Measurements from ENCODE around the gene NOL7. TPM values are rescaled to one million over a fixed set of nuclear protein-coding genes. Genes with fewer than 3 reads are reported as not detected.

The NOL7 gene
- total and polyA plus RNA-seq, 2 experiments from 2014 or later: 97.2 to 251 TPM

DNA sequence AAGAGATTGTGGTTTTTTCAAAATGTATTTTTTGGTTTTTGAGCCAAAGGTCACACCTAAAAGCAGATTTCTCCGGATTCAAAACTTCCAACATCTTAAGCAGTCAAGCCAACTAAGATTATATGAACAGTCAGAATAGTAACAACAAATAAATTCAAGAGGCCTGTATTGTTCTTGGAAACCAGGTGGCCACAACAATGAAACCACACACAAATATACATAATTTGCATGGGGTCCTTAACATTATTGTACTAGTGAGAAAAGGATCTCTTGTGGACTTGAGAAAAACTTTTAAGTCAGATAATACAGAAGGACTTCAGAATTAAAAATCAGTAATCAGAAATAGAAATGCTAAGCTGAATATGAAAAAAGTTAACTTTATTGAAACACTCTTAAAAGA, 40.6 kb downstream of the NOL7 start:
- no peaks in the 10 kb centered on the region for H3F3A ChIP-seq (replicated peaks; ENCODE audit: low read depth)
- no peaks in the 10 kb centered on the region for H4K20me1 ChIP-seq (replicated peaks; ENCODE audit: insufficient read depth)
- Mint-ChIP-seq H3K4me1 (peaks cover 12% of the 10 kb centered on the region; the same call in 2 of the 3 replicates), H3K27me3 (ENCODE audit: insufficient read depth, low read depth, poor library complexity) (no peaks in the 10 kb centered on the region), H3K27ac (no peak overlapping the region), H3K4me3 (no peak overlapping the region), H3K9me3 (no peaks in the 10 kb centered on the region), H3K36me3 (ENCODE audit: low read depth) (peaks cover 4% of the 10 kb centered on the region; the same call in 2 of the 3 replicates)
- H3K27ac ChIP-seq (ENCODE audit: low read depth): no peak overlapping the region
- no peak overlapping the region for H3K4me3 ChIP-seq
- H3K4me2 ChIP-seq: no peak overlapping the region
- H3K36me3 ChIP-seq (ENCODE audit: insufficient read depth): no peaks in the 10 kb centered on the region
- peaks cover 24% of the 10 kb centered on the region for H3K79me2 ChIP-seq (replicated peaks; ENCODE audit: insufficient read depth)
- ATAC-seq (no peak), DNase-seq (ENCODE audit: low spot score) (no peak)
- H3K4me1 ChIP-seq (ENCODE audit: insufficient read depth): no peaks in the 10 kb centered on the region
- H3K9me2 ChIP-seq (ENCODE audit: insufficient read depth): no peaks in the 10 kb centered on the region
- TF ChIP-seq, protein P1, sequence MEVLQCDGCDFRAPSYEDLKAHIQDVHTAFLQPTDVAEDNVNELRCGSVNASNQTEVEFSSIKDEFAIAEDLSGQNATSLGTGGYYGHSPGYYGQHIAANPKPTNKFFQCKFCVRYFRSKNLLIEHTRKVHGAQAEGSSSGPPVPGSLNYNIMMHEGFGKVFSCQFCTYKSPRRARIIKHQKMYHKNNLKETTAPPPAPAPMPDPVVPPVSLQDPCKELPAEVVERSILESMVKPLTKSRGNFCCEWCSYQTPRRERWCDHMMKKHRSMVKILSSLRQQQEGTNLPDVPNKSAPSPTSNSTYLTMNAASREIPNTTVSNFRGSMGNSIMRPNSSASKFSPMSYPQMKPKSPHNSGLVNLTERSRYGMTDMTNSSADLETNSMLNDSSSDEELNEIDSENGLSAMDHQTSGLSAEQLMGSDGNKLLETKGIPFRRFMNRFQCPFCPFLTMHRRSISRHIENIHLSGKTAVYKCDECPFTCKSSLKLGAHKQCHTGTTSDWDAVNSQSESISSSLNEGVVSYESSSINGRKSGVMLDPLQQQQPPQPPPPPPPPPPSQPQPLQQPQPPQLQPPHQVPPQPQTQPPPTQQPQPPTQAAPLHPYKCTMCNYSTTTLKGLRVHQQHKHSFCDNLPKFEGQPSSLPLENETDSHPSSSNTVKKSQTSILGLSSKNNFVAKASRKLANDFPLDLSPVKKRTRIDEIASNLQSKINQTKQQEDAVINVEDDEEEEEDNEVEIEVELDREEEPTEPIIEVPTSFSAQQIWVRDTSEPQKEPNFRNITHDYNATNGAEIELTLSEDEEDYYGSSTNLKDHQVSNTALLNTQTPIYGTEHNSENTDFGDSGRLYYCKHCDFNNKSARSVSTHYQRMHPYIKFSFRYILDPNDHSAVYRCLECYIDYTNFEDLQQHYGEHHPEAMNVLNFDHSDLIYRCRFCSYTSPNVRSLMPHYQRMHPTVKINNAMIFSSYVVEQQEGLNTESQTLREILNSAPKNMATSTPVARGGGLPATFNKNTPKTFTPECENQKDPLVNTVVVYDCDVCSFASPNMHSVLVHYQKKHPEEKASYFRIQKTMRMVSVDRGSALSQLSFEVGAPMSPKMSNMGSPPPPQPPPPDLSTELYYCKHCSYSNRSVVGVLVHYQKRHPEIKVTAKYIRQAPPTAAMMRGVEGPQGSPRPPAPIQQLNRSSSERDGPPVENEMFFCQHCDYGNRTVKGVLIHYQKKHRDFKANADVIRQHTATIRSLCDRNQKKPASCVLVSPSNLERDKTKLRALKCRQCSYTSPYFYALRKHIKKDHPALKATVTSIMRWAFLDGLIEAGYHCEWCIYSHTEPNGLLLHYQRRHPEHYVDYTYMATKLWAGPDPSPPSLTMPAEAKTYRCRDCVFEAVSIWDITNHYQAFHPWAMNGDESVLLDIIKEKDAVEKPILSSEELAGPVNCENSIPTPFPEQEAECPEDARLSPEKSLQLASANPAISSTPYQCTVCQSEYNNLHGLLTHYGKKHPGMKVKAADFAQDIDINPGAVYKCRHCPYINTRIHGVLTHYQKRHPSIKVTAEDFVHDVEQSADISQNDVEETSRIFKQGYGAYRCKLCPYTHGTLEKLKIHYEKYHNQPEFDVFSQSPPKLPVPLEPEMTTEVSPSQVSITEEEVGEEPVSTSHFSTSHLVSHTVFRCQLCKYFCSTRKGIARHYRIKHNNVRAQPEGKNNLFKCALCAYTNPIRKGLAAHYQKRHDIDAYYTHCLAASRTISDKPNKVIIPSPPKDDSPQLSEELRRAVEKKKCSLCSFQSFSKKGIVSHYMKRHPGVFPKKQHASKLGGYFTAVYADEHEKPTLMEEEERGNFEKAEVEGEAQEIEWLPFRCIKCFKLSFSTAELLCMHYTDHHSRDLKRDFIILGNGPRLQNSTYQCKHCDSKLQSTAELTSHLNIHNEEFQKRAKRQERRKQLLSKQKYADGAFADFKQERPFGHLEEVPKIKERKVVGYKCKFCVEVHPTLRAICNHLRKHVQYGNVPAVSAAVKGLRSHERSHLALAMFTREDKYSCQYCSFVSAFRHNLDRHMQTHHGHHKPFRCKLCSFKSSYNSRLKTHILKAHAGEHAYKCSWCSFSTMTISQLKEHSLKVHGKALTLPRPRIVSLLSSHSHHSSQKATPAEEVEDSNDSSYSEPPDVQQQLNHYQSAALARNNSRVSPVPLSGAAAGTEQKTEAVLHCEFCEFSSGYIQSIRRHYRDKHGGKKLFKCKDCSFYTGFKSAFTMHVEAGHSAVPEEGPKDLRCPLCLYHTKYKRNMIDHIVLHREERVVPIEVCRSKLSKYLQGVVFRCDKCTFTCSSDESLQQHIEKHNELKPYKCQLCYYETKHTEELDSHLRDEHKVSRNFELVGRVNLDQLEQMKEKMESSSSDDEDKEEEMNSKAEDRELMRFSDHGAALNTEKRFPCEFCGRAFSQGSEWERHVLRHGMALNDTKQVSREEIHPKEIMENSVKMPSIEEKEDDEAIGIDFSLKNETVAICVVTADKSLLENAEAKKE (CRISPR knock-in tag; IDR thresholded peaks at IDR 0.05): no peak
- TF ChIP-seq, protein P2, sequence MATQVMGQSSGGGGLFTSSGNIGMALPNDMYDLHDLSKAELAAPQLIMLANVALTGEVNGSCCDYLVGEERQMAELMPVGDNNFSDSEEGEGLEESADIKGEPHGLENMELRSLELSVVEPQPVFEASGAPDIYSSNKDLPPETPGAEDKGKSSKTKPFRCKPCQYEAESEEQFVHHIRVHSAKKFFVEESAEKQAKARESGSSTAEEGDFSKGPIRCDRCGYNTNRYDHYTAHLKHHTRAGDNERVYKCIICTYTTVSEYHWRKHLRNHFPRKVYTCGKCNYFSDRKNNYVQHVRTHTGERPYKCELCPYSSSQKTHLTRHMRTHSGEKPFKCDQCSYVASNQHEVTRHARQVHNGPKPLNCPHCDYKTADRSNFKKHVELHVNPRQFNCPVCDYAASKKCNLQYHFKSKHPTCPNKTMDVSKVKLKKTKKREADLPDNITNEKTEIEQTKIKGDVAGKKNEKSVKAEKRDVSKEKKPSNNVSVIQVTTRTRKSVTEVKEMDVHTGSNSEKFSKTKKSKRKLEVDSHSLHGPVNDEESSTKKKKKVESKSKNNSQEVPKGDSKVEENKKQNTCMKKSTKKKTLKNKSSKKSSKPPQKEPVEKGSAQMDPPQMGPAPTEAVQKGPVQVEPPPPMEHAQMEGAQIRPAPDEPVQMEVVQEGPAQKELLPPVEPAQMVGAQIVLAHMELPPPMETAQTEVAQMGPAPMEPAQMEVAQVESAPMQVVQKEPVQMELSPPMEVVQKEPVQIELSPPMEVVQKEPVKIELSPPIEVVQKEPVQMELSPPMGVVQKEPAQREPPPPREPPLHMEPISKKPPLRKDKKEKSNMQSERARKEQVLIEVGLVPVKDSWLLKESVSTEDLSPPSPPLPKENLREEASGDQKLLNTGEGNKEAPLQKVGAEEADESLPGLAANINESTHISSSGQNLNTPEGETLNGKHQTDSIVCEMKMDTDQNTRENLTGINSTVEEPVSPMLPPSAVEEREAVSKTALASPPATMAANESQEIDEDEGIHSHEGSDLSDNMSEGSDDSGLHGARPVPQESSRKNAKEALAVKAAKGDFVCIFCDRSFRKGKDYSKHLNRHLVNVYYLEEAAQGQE (IDR thresholded peaks at IDR 0.05; ENCODE audit: unreplicated experiment): no peak
- TF ChIP-seq CREB1 (CRISPR knock-in tag; IDR thresholded peaks at IDR 0.05; ENCODE audit: low read depth) (no peak), POLR2AphosphoS5 (IDR thresholded peaks at IDR 0.05; ENCODE audit: low read depth) (no peak), ZNF331 (CRISPR knock-in tag; IDR thresholded peaks at IDR 0.05; ENCODE audit: low read depth) (no peak), STAT1 (IDR thresholded peaks at IDR 0.05; ENCODE audit: unreplicated experiment) (no peak), EZH2 (IDR thresholded peaks at IDR 0.05; ENCODE audit: low read depth, unreplicated experiment) (no peak), EZH2phosphoT487 (IDR thresholded peaks at IDR 0.05; ENCODE audit: unreplicated experiment) (no peak), NANOG (IDR thresholded peaks at IDR 0.05; ENCODE audit: borderline replicate concordance) (no peak), JUNB (IDR thresholded peaks at IDR 0.05; ENCODE audit: unreplicated experiment) (no peak), ZNF114 (CRISPR knock-in tag; IDR thresholded peaks at IDR 0.05) (no peak)
- TF ChIP-seq, protein P3, sequence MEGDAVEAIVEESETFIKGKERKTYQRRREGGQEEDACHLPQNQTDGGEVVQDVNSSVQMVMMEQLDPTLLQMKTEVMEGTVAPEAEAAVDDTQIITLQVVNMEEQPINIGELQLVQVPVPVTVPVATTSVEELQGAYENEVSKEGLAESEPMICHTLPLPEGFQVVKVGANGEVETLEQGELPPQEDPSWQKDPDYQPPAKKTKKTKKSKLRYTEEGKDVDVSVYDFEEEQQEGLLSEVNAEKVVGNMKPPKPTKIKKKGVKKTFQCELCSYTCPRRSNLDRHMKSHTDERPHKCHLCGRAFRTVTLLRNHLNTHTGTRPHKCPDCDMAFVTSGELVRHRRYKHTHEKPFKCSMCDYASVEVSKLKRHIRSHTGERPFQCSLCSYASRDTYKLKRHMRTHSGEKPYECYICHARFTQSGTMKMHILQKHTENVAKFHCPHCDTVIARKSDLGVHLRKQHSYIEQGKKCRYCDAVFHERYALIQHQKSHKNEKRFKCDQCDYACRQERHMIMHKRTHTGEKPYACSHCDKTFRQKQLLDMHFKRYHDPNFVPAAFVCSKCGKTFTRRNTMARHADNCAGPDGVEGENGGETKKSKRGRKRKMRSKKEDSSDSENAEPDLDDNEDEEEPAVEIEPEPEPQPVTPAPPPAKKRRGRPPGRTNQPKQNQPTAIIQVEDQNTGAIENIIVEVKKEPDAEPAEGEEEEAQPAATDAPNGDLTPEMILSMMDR (conservative IDR thresholded peaks at IDR 0.05; ENCODE audit: low read depth in 2 of 2): no peak
- TF ChIP-seq, protein P4, sequence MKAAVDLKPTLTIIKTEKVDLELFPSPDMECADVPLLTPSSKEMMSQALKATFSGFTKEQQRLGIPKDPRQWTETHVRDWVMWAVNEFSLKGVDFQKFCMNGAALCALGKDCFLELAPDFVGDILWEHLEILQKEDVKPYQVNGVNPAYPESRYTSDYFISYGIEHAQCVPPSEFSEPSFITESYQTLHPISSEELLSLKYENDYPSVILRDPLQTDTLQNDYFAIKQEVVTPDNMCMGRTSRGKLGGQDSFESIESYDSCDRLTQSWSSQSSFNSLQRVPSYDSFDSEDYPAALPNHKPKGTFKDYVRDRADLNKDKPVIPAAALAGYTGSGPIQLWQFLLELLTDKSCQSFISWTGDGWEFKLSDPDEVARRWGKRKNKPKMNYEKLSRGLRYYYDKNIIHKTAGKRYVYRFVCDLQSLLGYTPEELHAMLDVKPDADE (IDR thresholded peaks at IDR 0.05): no peak
- no peak overlapping the region for H2AFZ ChIP-seq
- no peaks in the 10 kb centered on the region for H3K27me3 ChIP-seq (ENCODE audit: insufficient read depth)
